Vagina (tissue), 2 donors: ENCODE measurements around the gene MYO10.
"Not testable (repeated sequence)": the region's sequence is repeated elsewhere in the genome, so short reads cannot be mapped to it uniquely, and the experiment has no call there.

Experiments
- CTCF ChIP-seq, 3 experiments: fragments of 450-650 bp in 2 of 3; fragments of 200-600 bp in 1 of 3; sonication (generic) in 1 of 3; IDR thresholded peaks; one replicate each; pipeline ENCODE4 v1.5.1; 2017 to 2019; ENCODE audit warnings: antibody characterized with exemption in 3 of 3, mild to moderate bottlenecking in 2 of 3, moderate library complexity in 2 of 3
- POLR2A ChIP-seq, 2 donors: fragments of 450-650 bp; IDR thresholded peaks; one replicate each; pipeline ENCODE4 v1.6.1; 2017; ENCODE audit warnings: antibody characterized with exemption in 2 of 2, mild to moderate bottlenecking in 2 of 2, moderate library complexity in 2 of 2

- TF ChIP-seq POLR2A, CTCF (IDR thresholded peaks at IDR 0.05): not testable (repeated sequence)
These were observed 287.3 kb downstream of the MYO10 start for GRCh38 chr5:16648739-16649138.
